HL-60/S4 (cell line): ENCODE measurements around the gene MMRN2.
"Not testable (repeated sequence)": the region's sequence is repeated elsewhere in the genome, so short reads cannot be mapped to it uniquely, and the experiment has no call there.

Experiments used
- in situ Hi-C: fragments of 300-500 bp; cut with MboI; formaldehyde crosslinking; loops from 2 replicates; pipeline ENCODE4 v1.14.3; 2022; ENCODE audit warnings: low sequenced_read_pairs

Gene MMRN2, protein sequence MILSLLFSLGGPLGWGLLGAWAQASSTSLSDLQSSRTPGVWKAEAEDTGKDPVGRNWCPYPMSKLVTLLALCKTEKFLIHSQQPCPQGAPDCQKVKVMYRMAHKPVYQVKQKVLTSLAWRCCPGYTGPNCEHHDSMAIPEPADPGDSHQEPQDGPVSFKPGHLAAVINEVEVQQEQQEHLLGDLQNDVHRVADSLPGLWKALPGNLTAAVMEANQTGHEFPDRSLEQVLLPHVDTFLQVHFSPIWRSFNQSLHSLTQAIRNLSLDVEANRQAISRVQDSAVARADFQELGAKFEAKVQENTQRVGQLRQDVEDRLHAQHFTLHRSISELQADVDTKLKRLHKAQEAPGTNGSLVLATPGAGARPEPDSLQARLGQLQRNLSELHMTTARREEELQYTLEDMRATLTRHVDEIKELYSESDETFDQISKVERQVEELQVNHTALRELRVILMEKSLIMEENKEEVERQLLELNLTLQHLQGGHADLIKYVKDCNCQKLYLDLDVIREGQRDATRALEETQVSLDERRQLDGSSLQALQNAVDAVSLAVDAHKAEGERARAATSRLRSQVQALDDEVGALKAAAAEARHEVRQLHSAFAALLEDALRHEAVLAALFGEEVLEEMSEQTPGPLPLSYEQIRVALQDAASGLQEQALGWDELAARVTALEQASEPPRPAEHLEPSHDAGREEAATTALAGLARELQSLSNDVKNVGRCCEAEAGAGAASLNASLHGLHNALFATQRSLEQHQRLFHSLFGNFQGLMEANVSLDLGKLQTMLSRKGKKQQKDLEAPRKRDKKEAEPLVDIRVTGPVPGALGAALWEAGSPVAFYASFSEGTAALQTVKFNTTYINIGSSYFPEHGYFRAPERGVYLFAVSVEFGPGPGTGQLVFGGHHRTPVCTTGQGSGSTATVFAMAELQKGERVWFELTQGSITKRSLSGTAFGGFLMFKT

GRCh38 chr10:86957471-86958115, at the start of gene MMRN2:
MMRN2 (minus strand) TSS chr10:86957615; CDS start chr10:86957541, 74 bp downstream.
- in situ Hi-C loops: no loop called here

- in situ Hi-C loops: not testable (repeated sequence)
Observed at GRCh38 chr10:87007124-87007523, 49.7 kb upstream of the MMRN2 start.

DNA sequence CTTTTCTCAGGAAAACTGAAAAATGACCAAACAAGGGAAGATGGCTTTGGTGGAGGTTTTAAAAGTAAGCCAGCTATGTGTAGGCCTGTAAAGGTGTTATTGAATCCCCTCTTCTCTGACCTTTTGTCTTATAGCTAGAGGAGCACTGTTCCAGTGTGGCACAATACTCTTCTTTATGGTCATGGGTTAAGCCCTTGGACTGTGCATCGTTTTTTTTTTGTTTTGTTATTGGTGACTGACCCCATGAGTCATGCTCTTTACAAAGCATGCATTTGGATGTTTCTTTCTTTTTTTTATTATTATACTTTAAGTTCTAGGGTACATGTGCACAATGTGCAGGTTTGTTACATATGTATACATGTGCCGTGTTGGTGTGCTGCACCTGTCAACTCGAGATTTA, 43.1 kb upstream of the MMRN2 start:
- in situ Hi-C loops: no loop called here

DNA sequence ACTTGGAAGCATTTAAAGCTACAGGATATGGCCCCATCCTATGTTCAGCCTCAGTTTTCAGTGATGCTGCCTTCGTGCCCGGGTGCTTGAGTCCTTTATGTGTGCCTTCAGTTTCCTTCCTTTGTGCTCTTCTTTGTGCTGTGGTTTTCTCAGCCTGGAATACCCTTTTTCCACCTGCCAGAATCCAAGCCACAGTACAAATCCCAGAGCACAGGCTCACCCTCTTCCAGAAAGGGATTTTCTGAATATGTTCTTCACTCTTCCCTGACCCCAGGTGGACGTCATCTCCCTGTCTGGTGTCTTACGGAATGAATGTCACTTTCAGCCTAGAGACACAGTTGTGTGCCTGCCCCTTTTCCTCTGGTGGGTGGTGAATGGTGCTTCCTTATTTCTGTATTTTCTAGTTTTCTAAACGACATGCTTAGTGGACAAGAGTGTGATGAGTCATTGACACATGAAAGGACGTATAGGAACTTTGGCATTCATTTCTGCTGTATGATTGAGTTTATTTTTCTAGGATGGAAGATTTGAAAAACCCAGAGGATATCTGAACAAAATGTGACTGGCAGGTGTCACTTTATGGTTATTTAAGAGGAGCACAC, 42.5 kb upstream of the MMRN2 start:
- in situ Hi-C loops: not testable (repeated sequence)

GRCh38 chr10:86992929-86993328, 35.5 kb upstream of the MMRN2 start:
- in situ Hi-C loops: no loop called here

DNA sequence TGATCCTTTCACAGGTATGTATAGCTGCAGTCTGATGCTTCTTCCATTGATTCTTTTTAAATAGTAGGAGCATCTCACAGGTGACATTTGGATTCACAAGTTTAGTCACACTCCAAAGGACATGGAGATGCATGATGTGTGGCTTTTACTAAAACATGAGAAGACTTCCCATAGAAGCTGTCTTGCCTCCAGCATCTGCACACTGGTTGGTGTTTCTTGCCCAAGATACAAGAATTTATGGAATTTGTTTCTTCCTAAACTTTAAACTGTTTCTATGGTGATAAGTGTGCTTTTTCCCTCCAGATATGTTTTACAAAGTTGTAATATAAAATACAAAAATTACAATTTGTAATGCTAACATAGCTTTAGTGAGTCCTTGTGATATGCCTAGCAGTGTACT, 35.0 kb upstream of the MMRN2 start:
- in situ Hi-C loops: no loop called here

DNA sequence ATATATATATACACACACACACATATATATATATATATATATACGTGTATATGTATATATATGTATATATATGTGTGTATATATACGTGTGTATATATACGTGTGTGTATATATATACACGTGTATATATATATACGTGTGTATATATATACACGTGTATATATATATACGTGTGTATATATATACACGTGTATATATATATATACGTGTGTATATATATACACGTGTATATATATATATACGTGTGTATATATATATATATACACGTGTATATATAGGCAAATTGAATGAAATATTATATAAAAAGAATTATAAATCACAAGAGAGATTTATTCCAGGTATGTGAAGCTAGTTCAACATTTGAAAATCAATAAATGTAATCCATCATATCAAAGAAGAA, 33.9 kb upstream of the MMRN2 start:
- in situ Hi-C loops: not testable (repeated sequence)

DNA sequence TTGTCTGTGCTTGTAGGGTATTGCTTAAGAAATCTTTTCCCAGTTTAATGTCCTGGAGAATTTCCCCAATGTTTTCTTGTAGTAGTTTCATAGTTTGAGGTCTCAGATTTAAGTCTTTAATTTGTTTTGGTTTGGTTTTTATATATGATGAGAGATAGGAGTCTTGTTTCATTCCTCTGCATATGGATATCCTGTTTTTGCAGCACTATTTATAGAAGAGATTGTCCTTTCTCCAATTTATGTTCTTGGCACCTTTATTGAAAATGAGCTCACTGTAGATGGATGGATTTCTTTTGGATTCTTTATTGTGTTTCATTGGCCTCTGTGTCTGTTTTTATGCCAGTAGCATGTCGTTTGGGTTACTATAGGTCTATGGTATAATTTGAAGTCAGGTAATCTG, 31.1 kb upstream of the MMRN2 start:
- in situ Hi-C loops: no loop called here

GRCh38 chr10:86984498-86984897, 27.1 kb upstream of the MMRN2 start:
- in situ Hi-C loops: not testable (repeated sequence)

DNA sequence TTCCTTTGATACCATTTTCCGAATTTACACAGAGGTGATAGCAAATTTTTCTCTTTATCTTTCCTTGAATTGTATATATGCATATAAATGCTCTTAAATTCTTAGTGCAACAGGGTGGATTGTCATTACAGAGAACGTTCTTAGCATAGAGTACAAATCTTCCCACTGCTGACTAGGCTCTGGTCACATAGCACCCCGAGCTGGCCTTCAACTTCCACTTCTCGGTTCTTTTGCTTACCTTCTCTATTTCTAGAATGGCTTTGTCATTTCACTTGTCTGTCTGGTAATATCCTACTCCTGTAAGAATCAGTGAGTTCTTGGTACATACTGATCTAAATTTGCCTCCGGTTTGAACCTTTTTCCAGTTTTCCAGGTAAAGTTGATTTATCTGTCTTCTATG, 24.3 kb upstream of the MMRN2 start:
- in situ Hi-C loops: no loop called here

GRCh38 chr10:86981020-86981419, 23.6 kb upstream of the MMRN2 start:
- in situ Hi-C loops: not testable (repeated sequence)

DNA sequence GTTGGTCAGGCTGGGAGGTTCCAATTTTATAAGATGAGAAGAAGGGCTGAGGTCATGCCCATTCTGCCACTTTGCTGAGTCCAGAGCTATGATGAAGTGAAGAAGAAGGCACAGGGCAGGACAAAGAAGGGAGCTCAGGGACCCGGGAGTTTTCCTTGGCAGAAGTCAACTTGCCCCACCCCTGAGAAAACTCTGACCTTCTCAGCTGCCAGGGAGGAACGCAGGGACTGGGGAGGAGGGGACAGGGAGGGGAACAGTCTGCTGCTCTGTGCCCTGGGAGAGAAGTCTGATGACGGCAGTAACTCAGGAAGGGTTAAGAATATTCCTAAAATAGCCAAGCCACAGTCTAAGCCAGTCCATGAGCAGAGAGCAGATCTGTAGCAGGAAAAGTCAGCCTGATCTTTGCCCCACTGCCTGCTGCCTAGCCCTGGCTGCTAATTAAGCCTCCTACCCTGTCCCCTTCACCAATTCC, 22.6 kb upstream of the MMRN2 start:
- in situ Hi-C loops: no loop called here

GRCh38 chr10:86979296-86979818, 21.9 kb upstream of the MMRN2 start:
- in situ Hi-C loops: no loop called here

- in situ Hi-C loops: not testable (repeated sequence)
Observed at GRCh38 chr10:86978457-86978856, 21.0 kb upstream of the MMRN2 start.

DNA sequence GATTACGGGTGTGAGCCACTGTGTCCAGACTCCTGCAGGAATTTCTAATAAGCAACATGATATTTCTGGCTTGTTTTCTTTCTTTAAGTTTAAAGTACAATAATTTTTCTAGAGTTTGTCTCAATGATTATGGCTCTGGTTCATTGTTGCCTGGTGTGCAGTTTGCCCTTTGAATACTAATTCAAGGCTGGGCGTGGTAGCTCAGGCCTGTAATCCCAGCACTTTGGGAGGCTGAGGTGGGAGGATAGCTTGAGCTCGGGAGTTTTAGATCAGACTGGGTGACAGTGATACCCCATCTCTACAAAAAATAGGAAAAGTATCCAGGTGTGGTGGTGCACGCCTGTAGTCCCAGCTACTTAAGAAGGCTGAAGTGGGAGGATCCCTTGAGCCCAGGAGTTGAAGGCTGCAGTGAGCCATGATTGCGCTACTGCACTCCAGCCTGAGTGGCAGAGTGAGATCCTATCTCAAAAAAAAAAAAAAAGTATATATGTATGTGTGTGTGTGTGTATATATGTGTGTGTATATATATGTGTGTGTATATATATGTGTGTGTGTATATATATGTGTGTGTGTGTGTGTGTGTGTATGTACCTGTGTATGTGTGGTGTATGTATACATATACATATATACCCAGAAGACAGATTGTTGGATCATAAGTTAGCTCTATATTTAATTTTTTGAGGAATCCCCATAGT, 19.1 kb upstream of the MMRN2 start:
- in situ Hi-C loops: no loop called here

DNA sequence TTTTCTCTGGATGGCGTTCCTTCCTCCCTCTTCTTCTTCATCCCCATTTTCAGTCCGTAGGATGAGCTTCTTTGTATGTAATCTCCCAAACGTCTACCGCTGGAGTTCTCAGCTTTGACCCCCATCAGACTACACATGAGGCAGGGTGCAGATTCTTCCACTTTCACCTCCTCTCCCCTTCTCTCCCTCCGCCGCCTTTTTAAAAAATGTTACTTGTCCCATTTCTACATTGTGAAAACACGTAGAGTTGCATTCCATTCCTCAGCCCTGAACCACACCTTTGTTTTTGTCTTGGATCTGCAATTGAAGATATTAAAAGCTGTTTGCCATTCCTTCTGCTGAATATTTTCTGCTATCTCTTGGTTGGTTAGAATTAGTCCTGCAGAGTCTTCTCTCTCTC, 17.1 kb upstream of the MMRN2 start:
- in situ Hi-C loops: no loop called here

DNA sequence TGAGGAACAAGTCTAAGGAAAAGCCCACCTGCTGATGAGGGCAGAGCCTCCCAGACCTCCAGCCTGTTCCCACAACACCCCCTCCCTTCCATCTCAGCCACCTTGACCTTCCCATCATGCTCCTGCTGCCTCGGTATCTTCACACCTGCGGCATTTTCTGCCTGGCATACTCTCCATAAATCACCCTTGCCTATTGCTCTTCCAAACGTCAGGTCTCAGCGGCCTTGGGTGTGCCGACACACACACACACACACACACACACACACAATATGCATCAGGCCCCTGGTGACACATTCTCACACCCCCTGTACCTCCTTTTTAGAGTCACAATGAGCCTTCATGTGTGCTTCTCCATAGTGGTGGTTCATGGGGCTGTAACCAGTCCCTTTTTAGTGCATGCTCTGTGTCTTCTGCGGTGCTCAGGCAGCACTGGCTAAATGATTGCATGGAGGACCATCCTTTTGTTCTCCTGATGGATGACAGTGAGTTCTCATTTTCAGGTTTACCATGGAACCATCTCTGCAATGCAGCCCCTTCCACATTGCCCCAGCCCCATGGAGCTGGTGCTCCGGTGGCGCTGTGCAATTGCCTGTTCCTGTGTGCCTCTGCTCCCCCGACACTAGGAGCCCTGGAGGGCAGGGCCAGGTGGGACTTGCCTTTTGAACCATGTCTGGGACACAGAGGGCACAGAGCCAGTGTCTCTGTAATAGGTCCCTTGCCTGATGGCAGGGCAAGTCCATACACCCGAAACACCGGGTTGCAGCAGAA, 15.4 kb upstream of the MMRN2 start:
- in situ Hi-C loops: no loop called here

GRCh38 chr10:86971232-86971991, 14.0 kb upstream of the MMRN2 start:
- in situ Hi-C loops: no loop called here

DNA sequence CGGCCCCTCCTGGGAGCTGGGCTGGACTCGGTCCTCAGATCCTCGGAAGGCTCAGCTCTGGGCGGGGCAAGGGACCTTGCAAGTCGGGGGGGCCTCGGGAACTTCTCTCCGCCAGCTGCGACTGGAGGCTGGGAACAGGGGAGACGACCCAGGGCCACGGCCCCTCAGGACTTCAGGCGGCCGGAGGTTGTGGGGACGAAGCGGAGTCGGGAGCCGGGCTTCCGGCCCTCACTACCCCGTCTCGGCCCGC, 13.5 kb upstream of the MMRN2 start:
- in situ Hi-C loops: no loop called here
